Measurements from ENCODE around the gene ZCCHC2.
A peak's percentile ranks its signal among the peaks of the same experiment; 100 is the strongest.

Gene ZCCHC2

GRCh38 chr18:62522504-62523254, at the start of gene ZCCHC2:
Gene ZCCHC2 (plus strand): TSS chr18:62523025. CDS start chr18:62523425, 400 bp downstream.
- peak; percentile 97 for DNase-seq

GRCh38 chr18:62479574-62479973, 43.3 kb upstream of the ZCCHC2 start:
- DNase-seq: no peak

- DNase-seq: no peak
Observed at GRCh38 chr18:62480927-62481326, 41.9 kb upstream of the ZCCHC2 start.

- no peak for DNase-seq
Observed at GRCh38 chr18:62484941-62485340, 37.9 kb upstream of the ZCCHC2 start.

- DNase-seq: no peak
Observed at GRCh38 chr18:62485684-62486083, 37.1 kb upstream of the ZCCHC2 start.

- DNase-seq: no peak
Observed at GRCh38 chr18:62486290-62486964, 36.4 kb upstream of the ZCCHC2 start.

GRCh38 chr18:62487161-62487560, 35.7 kb upstream of the ZCCHC2 start:
- DNase-seq: no peak

- no peak for DNase-seq
Observed at GRCh38 chr18:62490967-62491695, 31.7 kb upstream of the ZCCHC2 start.

- no peak for DNase-seq
Observed at GRCh38 chr18:62493033-62493862, 29.6 kb upstream of the ZCCHC2 start.

- no peak for DNase-seq
Observed at GRCh38 chr18:62494764-62495163, 28.1 kb upstream of the ZCCHC2 start.

- no peak for DNase-seq
Observed at GRCh38 chr18:62496262-62496661, 26.6 kb upstream of the ZCCHC2 start.

GRCh38 chr18:62497190-62497772, 25.5 kb upstream of the ZCCHC2 start:
- no peak for DNase-seq

- DNase-seq: no peak
Observed at GRCh38 chr18:62498616-62499262, 24.1 kb upstream of the ZCCHC2 start.

- DNase-seq: no peak
Observed at GRCh38 chr18:62499263-62499650, 23.6 kb upstream of the ZCCHC2 start.

GRCh38 chr18:62500174-62500573, 22.7 kb upstream of the ZCCHC2 start:
- no peak for DNase-seq

- no peak for DNase-seq
Observed at GRCh38 chr18:62500966-62501591, 21.7 kb upstream of the ZCCHC2 start.

- DNase-seq: no peak
Observed at GRCh38 chr18:62505669-62506494, 16.9 kb upstream of the ZCCHC2 start.

GRCh38 chr18:62506495-62507143, 16.2 kb upstream of the ZCCHC2 start:
- no peak for DNase-seq

GRCh38 chr18:62509779-62510178, 13.0 kb upstream of the ZCCHC2 start:
- DNase-seq: no peak

GRCh38 chr18:62510789-62511188, 12.0 kb upstream of the ZCCHC2 start:
- DNase-seq: no peak

Data from CD4-positive, alpha-beta T cell treated with Interferon gamma for 1 hour (primary cell).